G401 (cell line): ENCODE results near the gene CGNL1. TPM values are rescaled to one million over a fixed set of nuclear protein-coding genes. Genes with fewer than 3 reads are reported as not detected.
A peak's percentile ranks its signal among the peaks of the same experiment; 100 is the strongest.

ENCODE experiments used
- DNase-seq: peaks from one replicate; pipeline ENCODE4 v3.0.0-alpha.2; 2015; ENCODE audit warnings: low spot score
- in situ Hi-C: cut with HindIII; loops from 2 replicates; pipeline ENCODE4 v1.10.0; 2016; ENCODE audit warnings: low sequenced_read_pairs, mixed read lengths
- total RNA-seq: library from RNA; depleted of rRNA; stranded (reverse); fragments of >200 nt; shearing (Covaris generic); gene quantifications from 2 replicates; pipeline ENCODE4 v1.2.3, GENCODE V29; 2014

Gene CGNL1
- total RNA-seq, 1 experiment from 2014 or later, result 121 TPM

- in situ Hi-C loops, result no loop called here
- no peak for DNase-seq
Measured at GRCh38 chr15:57440167-57440566, 63.9 kb downstream of the CGNL1 start.

GRCh38 chr15:57440799-57441198, 64.5 kb downstream of the CGNL1 start:
- no peak for DNase-seq

GRCh38 chr15:57442335-57442734, 66.0 kb downstream of the CGNL1 start:
- DNase-seq, result no peak
- in situ Hi-C loops, result no loop called here

More at GRCh38 chr15:57440799-57441198, 64.5 kb downstream of the CGNL1 start:
- in situ Hi-C loops, result no loop called here

GRCh38 chr15:57443486-57443885, 67.2 kb downstream of the CGNL1 start:
- in situ Hi-C loops, result no loop called here

GRCh38 chr15:57444877-57445513, 68.7 kb downstream of the CGNL1 start:
- DNase-seq, result no peak
- in situ Hi-C loops, result no loop called here

More at GRCh38 chr15:57443486-57443885, 67.2 kb downstream of the CGNL1 start:
- no peak for DNase-seq

GRCh38 chr15:57445872-57446271, 69.6 kb downstream of the CGNL1 start:
- no peak for DNase-seq

GRCh38 chr15:57446393-57446792, 70.1 kb downstream of the CGNL1 start:
- in situ Hi-C loops, result no loop called here

More at GRCh38 chr15:57445872-57446271, 69.6 kb downstream of the CGNL1 start:
- in situ Hi-C loops, result no loop called here

GRCh38 chr15:57451555-57451954, 75.2 kb downstream of the CGNL1 start:
- no peak for DNase-seq
- in situ Hi-C loops, result no loop called here

More at GRCh38 chr15:57446393-57446792, 70.1 kb downstream of the CGNL1 start:
- no peak for DNase-seq

- in situ Hi-C loops, result no loop called here
- no peak for DNase-seq
Measured at GRCh38 chr15:57452090-57452754, 75.9 kb downstream of the CGNL1 start.

GRCh38 chr15:57455929-57456328, 79.6 kb downstream of the CGNL1 start:
- in situ Hi-C loops, result no loop called here

GRCh38 chr15:57456559-57456958, 80.3 kb downstream of the CGNL1 start:
- in situ Hi-C loops, result no loop called here
- DNase-seq, result no peak

More at GRCh38 chr15:57455929-57456328, 79.6 kb downstream of the CGNL1 start:
- no peak for DNase-seq

- in situ Hi-C loops, result no loop called here
- DNase-seq, result no peak
Measured at GRCh38 chr15:57457726-57458125, 81.4 kb downstream of the CGNL1 start.

GRCh38 chr15:57458356-57458781, 82.1 kb downstream of the CGNL1 start:
- DNase-seq, result no peak
- in situ Hi-C loops, result no loop called here

- in situ Hi-C loops, result no loop called here
Measured at GRCh38 chr15:57460208-57460816, 84.0 kb downstream of the CGNL1 start.

GRCh38 chr15:57461541-57461940, 85.2 kb downstream of the CGNL1 start:
- in situ Hi-C loops, result no loop called here
- no peak for DNase-seq

More at GRCh38 chr15:57460208-57460816, 84.0 kb downstream of the CGNL1 start:
- DNase-seq, result no peak

- peak; percentile 8 for DNase-seq
- in situ Hi-C loops, result no loop called here
Measured at GRCh38 chr15:57462381-57462780, 86.1 kb downstream of the CGNL1 start.

- in situ Hi-C loops, result no loop called here
- peak; percentile 11 for DNase-seq
Measured at GRCh38 chr15:57463360-57463759, 87.1 kb downstream of the CGNL1 start.

- in situ Hi-C loops, result no loop called here
- no peak for DNase-seq
Measured at GRCh38 chr15:57464480-57464879, 88.2 kb downstream of the CGNL1 start.

GRCh38 chr15:57468486-57468885, 92.2 kb downstream of the CGNL1 start:
- in situ Hi-C loops, result no loop called here

GRCh38 chr15:57470543-57470942, 94.2 kb downstream of the CGNL1 start:
- in situ Hi-C loops, result no loop called here

More at GRCh38 chr15:57468486-57468885, 92.2 kb downstream of the CGNL1 start:
- no peak for DNase-seq

More at GRCh38 chr15:57470543-57470942, 94.2 kb downstream of the CGNL1 start:
- DNase-seq, result no peak
